Endodermal cell (in vitro differentiated cells): ENCODE data around the gene LARGE1. TPM values are rescaled to one million over a fixed set of nuclear protein-coding genes. Genes with fewer than 3 reads are reported as not detected.

ENCODE experiments used
- DNase-seq: peaks from one replicate; pipeline ENCODE4 v3.0.0-alpha.2; 2017
- H3K27ac ChIP-seq: 2 replicates; pipeline ENCODE4 v1.5.1; 2013; ENCODE audit warnings: mild to moderate bottlenecking, low read depth, low read length, moderate library complexity
- H3K27me3 ChIP-seq: 2 replicates; pipeline ENCODE4 v1.6.1; 2013; ENCODE audit warnings: mild to moderate bottlenecking, low read length, moderate library complexity; ENCODE audit not compliant: insufficient read depth, control insufficient read depth, poor library complexity, severe bottlenecking
- H3K36me3 ChIP-seq: 2 replicates; pipeline ENCODE4 v1.7.0; 2013; ENCODE audit warnings: mild to moderate bottlenecking, low read length, moderate library complexity; ENCODE audit not compliant: control insufficient read depth, insufficient read depth
- H3K4me1 ChIP-seq: one replicate; pipeline ENCODE4 v1.7.0; 2013; ENCODE audit warnings: low read length; ENCODE audit not compliant: control insufficient read depth, insufficient read depth
- H3K4me3 ChIP-seq: 2 replicates; pipeline ENCODE4 v1.5.1; 2013; ENCODE audit warnings: mild to moderate bottlenecking, low read length, moderate library complexity
- H3K9ac ChIP-seq: 2 replicates; pipeline ENCODE4 v1.6.1; 2013; ENCODE audit warnings: mild to moderate bottlenecking, low read length, moderate library complexity; ENCODE audit not compliant: poor library complexity, severe bottlenecking; ENCODE audit errors: extremely low read depth
- H3K9me3 ChIP-seq: 2 replicates; pipeline ENCODE4 v1.6.1; 2013; ENCODE audit warnings: mild to moderate bottlenecking, low read length, moderate library complexity; ENCODE audit not compliant: control insufficient read depth
- H3K27ac Mint-ChIP-seq: 2 replicates; pipeline ENCODE4 v1.8.0; 2020; ENCODE audit warnings: mixed read lengths
- H3K27me3 Mint-ChIP-seq: 2 replicates; pipeline ENCODE4 v1.8.0; 2021; ENCODE audit warnings: mild to moderate bottlenecking, mixed read lengths; ENCODE audit not compliant: insufficient read depth
- H3K36me3 Mint-ChIP-seq: 2 replicates; pipeline ENCODE4 v1.8.0; 2020; ENCODE audit warnings: low read depth, mixed read lengths
- H3K4me1 Mint-ChIP-seq: 2 replicates; pipeline ENCODE4 v1.8.0; 2020; ENCODE audit warnings: mixed read lengths
- H3K4me3 Mint-ChIP-seq: 2 replicates; pipeline ENCODE4 v1.8.0; 2020; ENCODE audit warnings: mild to moderate bottlenecking, moderate library complexity, mixed read lengths
- H3K9me3 Mint-ChIP-seq: 2 replicates; pipeline ENCODE4 v1.8.0; 2020; ENCODE audit warnings: mild to moderate bottlenecking, mixed read lengths
- CTCF ChIP-seq: fragments of 200-600 bp; sonication (generic); conservative IDR thresholded peaks from 2 replicates; pipeline ENCODE4 v1.5.0; 2021; ENCODE audit warnings: antibody characterized with exemption, mild to moderate bottlenecking
- WGBS, 2 experiments: methylation state at CpG; one replicate each; pipeline versions ENCODE4 v1.1.5 to v1.1.7; 2013; ENCODE audit warnings: missing lambda C conversion rate in 2 of 2, mixed read lengths in 1 of 2; ENCODE audit not compliant: insufficient coverage in 1 of 2, insufficient read length in 1 of 2; 5-methylcytosine and 5-hydroxymethylcytosine counted together
- total RNA-seq, 2 donors: library from RNA; stranded (reverse); fragmentation: NEBNext Ultra II Directional in 1 of 2; extraction: Animal tissue kit (Norgen Biotek cat#: 25700) in 1 of 2; gene quantifications; 2 replicates in 1 of 2; 3 replicates in 1 of 2; pipeline ENCODE4 v1.2.1, GENCODE V29; 2021

LARGE1 gene
- total RNA-seq, 2 donors from 2014 or later = 17.5 to 24.3 TPM

- Histone ChIP-seq H3K4me3 (no peak overlapping the region), H3K9ac (no peak overlapping the region), H3K9me3 (no peaks in the 10 kb centered on the region), H3K4me1 (no peaks in the 10 kb centered on the region), H3K27ac (no peak overlapping the region), H3K36me3 (no peaks in the 10 kb centered on the region), H3K27me3 (no peaks in the 10 kb centered on the region)
- Mint-ChIP-seq H3K4me1 (peaks cover 7% of the 10 kb centered on the region), H3K4me3 (no peak overlapping the region), H3K27ac (no peak overlapping the region), H3K36me3 (no peaks in the 10 kb centered on the region), H3K27me3 (peaks cover 6% of the 10 kb centered on the region), H3K9me3 (peaks cover 1% of the 10 kb centered on the region)
- 89 to 92% methylated on average over 3 to 5 of the region's 5 CpGs for WGBS, 2 experiments
- DNase-seq = no peak
- TF ChIP-seq CTCF = no peak
Observed at GRCh38 chr22:33553493-33553892, 366.8 kb downstream of the LARGE1 start.

- Histone ChIP-seq H3K4me3 (no peak overlapping the region), H3K9me3 (no peaks in the 10 kb centered on the region), H3K27me3 (no peaks in the 10 kb centered on the region), H3K9ac (no peak overlapping the region), H3K27ac (no peak overlapping the region), H3K36me3 (no peaks in the 10 kb centered on the region), H3K4me1 (peaks cover 6% of the 10 kb centered on the region)
- Mint-ChIP-seq H3K36me3 (no peaks in the 10 kb centered on the region), H3K4me1 (peaks cover 10% of the 10 kb centered on the region), H3K27ac (no peak overlapping the region), H3K9me3 (no peaks in the 10 kb centered on the region), H3K4me3 (no peak overlapping the region), H3K27me3 (peaks cover 2% of the 10 kb centered on the region)
- 89 to 100% methylated on average over 2 to 4 of the region's 4 CpGs for whole genome bisulfite sequencing, 2 experiments
- DNase-seq = no peak
- no peak for TF ChIP-seq CTCF
Observed at GRCh38 chr22:33544707-33545106, 375.6 kb downstream of the LARGE1 start.

GRCh38 chr22:33542722-33543121 is 377.6 kb downstream of the LARGE1 start:
- peaks cover 6% of the 10 kb centered on the region for H3K4me1 ChIP-seq
- Mint-ChIP-seq H3K4me3 (no peak overlapping the region), H3K36me3 (no peaks in the 10 kb centered on the region), H3K4me1 (peaks cover 13% of the 10 kb centered on the region), H3K27me3 (peaks cover 2% of the 10 kb centered on the region), H3K9me3 (no peaks in the 10 kb centered on the region), H3K27ac (no peak overlapping the region)
- no peaks in the 10 kb centered on the region for H3K36me3 ChIP-seq
- H3K27me3 ChIP-seq = no peaks in the 10 kb centered on the region
- H3K27ac ChIP-seq = peak overlapping the region; percentile 8
- H3K4me3 ChIP-seq = no peak overlapping the region
- TF ChIP-seq CTCF = no peak
- DNase-seq = no peak
- no peaks in the 10 kb centered on the region for H3K9me3 ChIP-seq
- 80 to 90% methylated on average over 1 to 4 of the region's 4 CpGs for WGBS, 2 experiments
- H3K9ac ChIP-seq = no peak overlapping the region
